GM12878 (cell line): ENCODE results near the gene SNX32. TPM values are rescaled to one million over a fixed set of nuclear protein-coding genes. Genes with fewer than 3 reads are reported as not detected.

Experiments
- CBX3 ChIP-seq: fragments of 200-600 bp; sonication (generic); IDR thresholded peaks from 2 replicates; pipeline ENCODE4 v1.6.1; 2016; ENCODE audit warnings: low read depth, borderline replicate concordance
- EP300 ChIP-seq, 2 experiments: fragments of 150-350 bp in 1 of 2; IDR thresholded peaks; 2 replicates each; pipeline ENCODE4 v1.6.1; 2011 to 2012; ENCODE audit warnings: low read depth in 2 of 2, low read length in 2 of 2, borderline replicate concordance in 1 of 2, improper control_type of control experiment in 1 of 2, inconsistent platforms in 1 of 2; ENCODE audit not compliant: control insufficient read depth in 1 of 2
- ESRRA ChIP-seq: IDR thresholded peaks from 2 replicates; pipeline ENCODE4 v1.6.1; 2012; ENCODE audit warnings: mild to moderate bottlenecking, low read length, improper control_type of control experiment
- MEF2B ChIP-seq: fragments of 450-650 bp; IDR thresholded peaks from 2 replicates; pipeline ENCODE4 v1.6.1; 2018; ENCODE audit warnings: mild to moderate bottlenecking, moderate library complexity; ENCODE audit not compliant: partially characterized antibody, poor library complexity, severe bottlenecking
- MTA2 ChIP-seq: fragments of 450-650 bp; IDR thresholded peaks from 2 replicates; pipeline ENCODE4 v1.6.1; 2016; ENCODE audit warnings: low read depth, mild to moderate bottlenecking, moderate library complexity
- RCOR1 ChIP-seq: conservative IDR thresholded peaks from 2 replicates; pipeline ENCODE4 v1.6.1; 2012; ENCODE audit warnings: low read depth, low read length, improper control_type of control experiment
- ZNF384 ChIP-seq: IDR thresholded peaks from 2 replicates; pipeline ENCODE4 v1.6.1; 2012; ENCODE audit warnings: low read depth, mild to moderate bottlenecking, low read length, improper control_type of control experiment, borderline replicate concordance
- polyA plus RNA-seq, 11 experiments: library from polyadenylated mRNA; depleted of rRNA in 4 of 11; unstranded in 6 of 11; stranded (reverse) in 5 of 11; fragments of >200 nt; fragmentation: Nextera tagmentation in 4 of 11; fragmentation: Illumina TruSeq in 1 of 11; extraction: Ambion mirVana in 4 of 11; extraction: Trizol in 1 of 11; gene quantifications; 1 replicate in 1 of 11; 2 replicates in 10 of 11; pipeline versions ENCODE4 v1.2.1 to v1.2.3, GENCODE V29; 2011 to 2016; ENCODE audit warnings: inconsistent platforms in 2 of 11, missing spikeins in 2 of 11, low read depth in 1 of 11
- total RNA-seq, 4 experiments: library from RNA; depleted of rRNA in 3 of 4; stranded (reverse); fragments of >200 nt in 3 of 4; fragmentation: Illumina TruSeq in 1 of 4; extraction: Trizol in 1 of 4; gene quantifications; 2 replicates each; pipeline versions ENCODE4 v1.2.1 to v1.2.3, GENCODE V29; 2013 to 2021
- TF ChIP-seq, protein P1 (sequence below): fragments of 450-650 bp; IDR thresholded peaks from 2 replicates; pipeline ENCODE4 v1.6.1; 2018; ENCODE audit warnings: mild to moderate bottlenecking, low read depth, moderate library complexity; ENCODE audit not compliant: partially characterized antibody
- TF ChIP-seq, protein P2 (sequence below): fragments of 450-650 bp; IDR thresholded peaks from 2 replicates; pipeline ENCODE4 v1.6.1; 2017; ENCODE audit warnings: mild to moderate bottlenecking

SNX32 gene
- total and polyA plus RNA-seq, 10 of the 15 experiments (the other 5 are each of a cell fraction or from before 2014, with no cell fraction given): 0.04 to 1.5 (median 0.11) TPM; not detected in 1

DNA sequence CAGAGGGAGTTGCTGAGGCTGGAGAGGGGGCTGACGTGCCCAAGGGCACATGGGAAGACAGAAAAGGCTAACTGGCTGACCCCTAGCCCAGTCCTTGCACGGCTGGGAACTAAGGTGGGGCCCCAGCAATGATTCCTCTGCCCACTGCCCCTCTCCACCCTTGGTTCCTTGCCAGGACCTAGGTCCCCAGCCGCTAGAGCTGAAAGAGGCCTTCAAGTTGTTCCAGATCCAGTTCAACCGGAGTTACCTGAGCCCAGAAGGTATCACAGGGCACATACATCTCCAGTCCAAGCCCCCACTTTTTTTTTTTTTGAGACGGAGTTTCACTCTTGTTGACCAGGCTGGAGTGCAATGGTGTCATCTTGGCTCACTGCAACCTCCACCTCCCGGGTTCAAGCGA is 46.3 kb downstream of the SNX32 start (continued):
- TF ChIP-seq RCOR1 (no peak), CBX3 (no peak), MEF2B (no peak), ZNF384 (no peak), MTA2 (no peak), EP300 (IDR thresholded peaks at IDR 0.05; ENCODE audit: borderline replicate concordance in 1 of 2, control insufficient read depth in 1 of 2, low read depth in 2 of 2, low read length in 2 of 2) (no peak), ESRRA (no peak)
- TF ChIP-seq, protein P1, sequence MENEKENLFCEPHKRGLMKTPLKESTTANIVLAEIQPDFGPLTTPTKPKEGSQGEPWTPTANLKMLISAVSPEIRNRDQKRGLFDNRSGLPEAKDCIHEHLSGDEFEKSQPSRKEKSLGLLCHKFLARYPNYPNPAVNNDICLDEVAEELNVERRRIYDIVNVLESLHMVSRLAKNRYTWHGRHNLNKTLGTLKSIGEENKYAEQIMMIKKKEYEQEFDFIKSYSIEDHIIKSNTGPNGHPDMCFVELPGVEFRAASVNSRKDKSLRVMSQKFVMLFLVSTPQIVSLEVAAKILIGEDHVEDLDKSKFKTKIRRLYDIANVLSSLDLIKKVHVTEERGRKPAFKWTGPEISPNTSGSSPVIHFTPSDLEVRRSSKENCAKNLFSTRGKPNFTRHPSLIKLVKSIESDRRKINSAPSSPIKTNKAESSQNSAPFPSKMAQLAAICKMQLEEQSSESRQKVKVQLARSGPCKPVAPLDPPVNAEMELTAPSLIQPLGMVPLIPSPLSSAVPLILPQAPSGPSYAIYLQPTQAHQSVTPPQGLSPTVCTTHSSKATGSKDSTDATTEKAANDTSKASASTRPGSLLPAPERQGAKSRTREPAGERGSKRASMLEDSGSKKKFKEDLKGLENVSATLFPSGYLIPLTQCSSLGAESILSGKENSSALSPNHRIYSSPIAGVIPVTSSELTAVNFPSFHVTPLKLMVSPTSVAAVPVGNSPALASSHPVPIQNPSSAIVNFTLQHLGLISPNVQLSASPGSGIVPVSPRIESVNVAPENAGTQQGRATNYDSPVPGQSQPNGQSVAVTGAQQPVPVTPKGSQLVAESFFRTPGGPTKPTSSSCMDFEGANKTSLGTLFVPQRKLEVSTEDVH: no peak
- TF ChIP-seq, protein P2, sequence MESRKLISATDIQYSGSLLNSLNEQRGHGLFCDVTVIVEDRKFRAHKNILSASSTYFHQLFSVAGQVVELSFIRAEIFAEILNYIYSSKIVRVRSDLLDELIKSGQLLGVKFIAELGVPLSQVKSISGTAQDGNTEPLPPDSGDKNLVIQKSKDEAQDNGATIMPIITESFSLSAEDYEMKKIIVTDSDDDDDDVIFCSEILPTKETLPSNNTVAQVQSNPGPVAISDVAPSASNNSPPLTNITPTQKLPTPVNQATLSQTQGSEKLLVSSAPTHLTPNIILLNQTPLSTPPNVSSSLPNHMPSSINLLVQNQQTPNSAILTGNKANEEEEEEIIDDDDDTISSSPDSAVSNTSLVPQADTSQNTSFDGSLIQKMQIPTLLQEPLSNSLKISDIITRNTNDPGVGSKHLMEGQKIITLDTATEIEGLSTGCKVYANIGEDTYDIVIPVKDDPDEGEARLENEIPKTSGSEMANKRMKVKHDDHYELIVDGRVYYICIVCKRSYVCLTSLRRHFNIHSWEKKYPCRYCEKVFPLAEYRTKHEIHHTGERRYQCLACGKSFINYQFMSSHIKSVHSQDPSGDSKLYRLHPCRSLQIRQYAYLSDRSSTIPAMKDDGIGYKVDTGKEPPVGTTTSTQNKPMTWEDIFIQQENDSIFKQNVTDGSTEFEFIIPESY: no peak
